HFFc6 (cell line): ENCODE results near the gene CA12. TPM values are rescaled to one million over a fixed set of nuclear protein-coding genes. Genes with fewer than 3 reads are reported as not detected.

Experiments used
- DNase-seq: peaks from one replicate; pipeline ENCODE4 v3.0.0-alpha.2; 2018
- H3K27ac Mint-ChIP-seq: 2 replicates; pipeline ENCODE4 v1.8.0; 2020; ENCODE audit warnings: mild to moderate bottlenecking, mixed read lengths
- H3K27me3 Mint-ChIP-seq: 2 replicates; pipeline ENCODE4 v1.8.0; 2021; ENCODE audit warnings: mild to moderate bottlenecking, moderate library complexity, mixed read lengths; ENCODE audit not compliant: insufficient read depth
- H3K36me3 Mint-ChIP-seq: 2 replicates; pipeline ENCODE4 v1.8.0; 2021; ENCODE audit warnings: low read depth, mixed read lengths
- H3K4me1 Mint-ChIP-seq: 2 replicates; pipeline ENCODE4 v1.8.0; 2020; ENCODE audit warnings: low read depth, mixed read lengths
- H3K4me3 Mint-ChIP-seq: 2 replicates; pipeline ENCODE4 v1.8.0; 2020; ENCODE audit warnings: mild to moderate bottlenecking, moderate library complexity, mixed read lengths
- H3K9me3 Mint-ChIP-seq: 2 replicates; pipeline ENCODE4 v1.8.0; 2020; ENCODE audit warnings: mild to moderate bottlenecking, mixed read lengths
- total RNA-seq, 6 experiments: library from RNA; stranded (reverse); fragmentation: NEBNext Ultra II Directional; extraction: Animal tissue kit (Norgen Biotek cat#: 25700); gene quantifications; 2 replicates in 1 of 6; 3 replicates in 5 of 6; pipeline ENCODE4 v1.2.3, GENCODE V29; 2021
- TF ChIP-seq, protein P1 (sequence below): fragments of 200-600 bp; sonication (generic); IDR thresholded peaks from 2 replicates; pipeline ENCODE4 v1.5.0; 2021; ENCODE audit warnings: antibody characterized with exemption, mild to moderate bottlenecking

Gene CA12
- total RNA-seq, 6 experiments from 2014 or later = 8.3 to 18.2 (median 15.8) TPM

DNA sequence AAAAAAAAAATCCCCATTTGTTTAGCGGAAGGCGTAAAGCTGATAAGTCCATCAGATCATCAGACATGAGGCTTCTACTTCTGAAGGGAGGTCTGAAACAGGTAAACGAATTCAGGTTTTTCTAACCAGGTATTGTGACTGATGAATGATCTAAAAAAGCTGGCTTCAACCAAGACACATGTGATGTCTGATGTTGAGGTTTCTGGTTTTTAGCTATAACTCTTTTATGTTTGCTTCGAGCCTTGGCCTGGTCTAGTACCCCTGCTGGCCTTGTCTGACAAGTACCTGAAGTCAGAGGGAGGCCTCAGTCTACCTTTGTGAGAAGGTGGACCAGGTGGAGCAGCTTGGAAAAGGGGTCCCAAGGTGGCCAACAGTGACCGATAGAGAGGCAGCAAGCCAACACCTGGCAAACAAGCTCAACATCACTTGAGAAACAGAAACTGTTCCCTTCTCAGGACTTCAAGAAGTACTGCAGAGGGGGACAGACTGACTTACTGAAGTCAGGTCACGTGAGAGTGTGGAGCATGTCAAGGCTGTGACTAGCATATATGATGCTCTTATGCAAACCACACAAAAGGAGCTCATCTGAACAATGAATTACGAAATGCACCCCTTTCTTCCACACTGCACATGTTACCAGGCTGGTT is 33.0 kb upstream of the CA12 start:
- Mint-ChIP-seq H3K27ac (no peak overlapping the region), H3K36me3 (no peaks in the 10 kb centered on the region), H3K4me1 (no peaks in the 10 kb centered on the region), H3K4me3 (no peak overlapping the region), H3K27me3 (peaks cover 10% of the 10 kb centered on the region), H3K9me3 (no peaks in the 10 kb centered on the region)
- DNase-seq = no peak
- TF ChIP-seq, protein P1, sequence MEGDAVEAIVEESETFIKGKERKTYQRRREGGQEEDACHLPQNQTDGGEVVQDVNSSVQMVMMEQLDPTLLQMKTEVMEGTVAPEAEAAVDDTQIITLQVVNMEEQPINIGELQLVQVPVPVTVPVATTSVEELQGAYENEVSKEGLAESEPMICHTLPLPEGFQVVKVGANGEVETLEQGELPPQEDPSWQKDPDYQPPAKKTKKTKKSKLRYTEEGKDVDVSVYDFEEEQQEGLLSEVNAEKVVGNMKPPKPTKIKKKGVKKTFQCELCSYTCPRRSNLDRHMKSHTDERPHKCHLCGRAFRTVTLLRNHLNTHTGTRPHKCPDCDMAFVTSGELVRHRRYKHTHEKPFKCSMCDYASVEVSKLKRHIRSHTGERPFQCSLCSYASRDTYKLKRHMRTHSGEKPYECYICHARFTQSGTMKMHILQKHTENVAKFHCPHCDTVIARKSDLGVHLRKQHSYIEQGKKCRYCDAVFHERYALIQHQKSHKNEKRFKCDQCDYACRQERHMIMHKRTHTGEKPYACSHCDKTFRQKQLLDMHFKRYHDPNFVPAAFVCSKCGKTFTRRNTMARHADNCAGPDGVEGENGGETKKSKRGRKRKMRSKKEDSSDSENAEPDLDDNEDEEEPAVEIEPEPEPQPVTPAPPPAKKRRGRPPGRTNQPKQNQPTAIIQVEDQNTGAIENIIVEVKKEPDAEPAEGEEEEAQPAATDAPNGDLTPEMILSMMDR = no peak

- H3K4me3 Mint-ChIP-seq = no peak overlapping the region
- H3K27ac Mint-ChIP-seq = no peak overlapping the region
- peaks cover 3% of the 10 kb centered on the region for H3K4me1 Mint-ChIP-seq
- TF ChIP-seq, protein P1 = no peak
- no peaks in the 10 kb centered on the region for H3K9me3 Mint-ChIP-seq
- H3K36me3 Mint-ChIP-seq = no peaks in the 10 kb centered on the region
- peaks cover 10% of the 10 kb centered on the region for H3K27me3 Mint-ChIP-seq
- no peak for DNase-seq
Observed at GRCh38 chr15:63412551-63412950, 30.9 kb upstream of the CA12 start.

DNA sequence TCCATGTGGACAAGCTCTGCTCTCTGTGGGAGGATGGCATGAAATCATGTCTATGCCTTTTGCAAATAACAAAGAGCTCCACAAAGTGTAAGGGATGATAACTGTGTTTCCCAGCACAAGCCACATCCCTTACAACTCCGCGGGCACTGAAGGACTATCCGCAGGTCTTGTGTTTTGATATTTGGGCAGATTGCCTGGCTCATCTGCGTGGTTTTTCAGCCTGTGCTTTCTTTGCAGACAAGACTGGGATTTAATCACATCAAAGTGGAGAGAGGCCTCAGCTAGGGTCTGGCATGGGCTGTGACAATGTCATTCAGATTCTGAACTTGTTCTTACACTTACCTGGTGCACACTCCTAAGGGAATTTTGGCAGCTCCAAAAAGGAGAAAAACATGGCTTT is 30.2 kb upstream of the CA12 start:
- no peak for DNase-seq
- Mint-ChIP-seq H3K4me1 (peaks cover 9% of the 10 kb centered on the region), H3K27me3 (peaks cover 10% of the 10 kb centered on the region), H3K36me3 (no peaks in the 10 kb centered on the region), H3K4me3 (no peak overlapping the region), H3K9me3 (no peaks in the 10 kb centered on the region), H3K27ac (no peak overlapping the region)
- TF ChIP-seq, protein P1 = no peak

GRCh38 chr15:63409179-63409578 is 27.5 kb upstream of the CA12 start:
- Mint-ChIP-seq H3K9me3 (no peaks in the 10 kb centered on the region), H3K4me3 (no peak overlapping the region)
- TF ChIP-seq, protein P1 = no peak

GRCh38 chr15:63408524-63408923 is 26.9 kb upstream of the CA12 start:
- H3K4me3 Mint-ChIP-seq = no peak overlapping the region
- H3K36me3 Mint-ChIP-seq = no peaks in the 10 kb centered on the region
- H3K27me3 Mint-ChIP-seq = peaks cover 5% of the 10 kb centered on the region; the same call in 1 of the 2 replicates
- H3K27ac Mint-ChIP-seq = no peak overlapping the region
- no peaks in the 10 kb centered on the region for H3K9me3 Mint-ChIP-seq
- H3K4me1 Mint-ChIP-seq = peaks cover 34% of the 10 kb centered on the region
- DNase-seq = no peak
- TF ChIP-seq, protein P1 = no peak

More at GRCh38 chr15:63409179-63409578, 27.5 kb upstream of the CA12 start:
- H3K27ac Mint-ChIP-seq = no peak overlapping the region
- no peaks in the 10 kb centered on the region for H3K36me3 Mint-ChIP-seq
- peaks cover 8% of the 10 kb centered on the region; the same call in 1 of the 2 replicates for H3K27me3 Mint-ChIP-seq
- DNase-seq = no peak
- H3K4me1 Mint-ChIP-seq = peaks cover 28% of the 10 kb centered on the region
